HG03521 (cell line): ENCODE data around the gene IFI44.

ENCODE experiments used
- ATAC-seq: cut with Tn5 transposase; IDR thresholded peaks from one replicate; pipeline ENCODE4 v1.9.1; 2021; ENCODE audit warnings: mild to moderate bottlenecking, moderate library complexity; ENCODE audit not compliant: unreplicated experiment

IFI44 gene

GRCh38 chr1:78702426-78702825 is 52.8 kb downstream of the IFI44 start:
- ATAC-seq = no peak

- no peak for ATAC-seq
Observed at GRCh38 chr1:78703806-78704205, 54.2 kb downstream of the IFI44 start.

GRCh38 chr1:78712467-78713051 is 62.9 kb downstream of the IFI44 start:
- no peak for ATAC-seq

- ATAC-seq = no peak
Observed at GRCh38 chr1:78713297-78713696, 63.7 kb downstream of the IFI44 start.
